HG02623 (cell line): Measurements from ENCODE around the gene MPPE1.
A peak's percentile ranks its signal among the peaks of the same experiment; 100 is the strongest.
"Not testable (repeated sequence)": the region's sequence is repeated elsewhere in the genome, so short reads cannot be mapped to it uniquely, and the experiment has no call there.

Experiments used
- ATAC-seq: cut with Tn5 transposase; IDR thresholded peaks from one replicate; pipeline ENCODE4 v1.9.1; 2021; ENCODE audit warnings: moderate library complexity; ENCODE audit not compliant: unreplicated experiment

The MPPE1 gene, protein sequence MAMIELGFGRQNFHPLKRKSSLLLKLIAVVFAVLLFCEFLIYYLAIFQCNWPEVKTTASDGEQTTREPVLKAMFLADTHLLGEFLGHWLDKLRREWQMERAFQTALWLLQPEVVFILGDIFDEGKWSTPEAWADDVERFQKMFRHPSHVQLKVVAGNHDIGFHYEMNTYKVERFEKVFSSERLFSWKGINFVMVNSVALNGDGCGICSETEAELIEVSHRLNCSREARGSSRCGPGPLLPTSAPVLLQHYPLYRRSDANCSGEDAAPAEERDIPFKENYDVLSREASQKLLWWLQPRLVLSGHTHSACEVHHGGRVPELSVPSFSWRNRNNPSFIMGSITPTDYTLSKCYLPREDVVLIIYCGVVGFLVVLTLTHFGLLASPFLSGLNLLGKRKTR

DNA sequence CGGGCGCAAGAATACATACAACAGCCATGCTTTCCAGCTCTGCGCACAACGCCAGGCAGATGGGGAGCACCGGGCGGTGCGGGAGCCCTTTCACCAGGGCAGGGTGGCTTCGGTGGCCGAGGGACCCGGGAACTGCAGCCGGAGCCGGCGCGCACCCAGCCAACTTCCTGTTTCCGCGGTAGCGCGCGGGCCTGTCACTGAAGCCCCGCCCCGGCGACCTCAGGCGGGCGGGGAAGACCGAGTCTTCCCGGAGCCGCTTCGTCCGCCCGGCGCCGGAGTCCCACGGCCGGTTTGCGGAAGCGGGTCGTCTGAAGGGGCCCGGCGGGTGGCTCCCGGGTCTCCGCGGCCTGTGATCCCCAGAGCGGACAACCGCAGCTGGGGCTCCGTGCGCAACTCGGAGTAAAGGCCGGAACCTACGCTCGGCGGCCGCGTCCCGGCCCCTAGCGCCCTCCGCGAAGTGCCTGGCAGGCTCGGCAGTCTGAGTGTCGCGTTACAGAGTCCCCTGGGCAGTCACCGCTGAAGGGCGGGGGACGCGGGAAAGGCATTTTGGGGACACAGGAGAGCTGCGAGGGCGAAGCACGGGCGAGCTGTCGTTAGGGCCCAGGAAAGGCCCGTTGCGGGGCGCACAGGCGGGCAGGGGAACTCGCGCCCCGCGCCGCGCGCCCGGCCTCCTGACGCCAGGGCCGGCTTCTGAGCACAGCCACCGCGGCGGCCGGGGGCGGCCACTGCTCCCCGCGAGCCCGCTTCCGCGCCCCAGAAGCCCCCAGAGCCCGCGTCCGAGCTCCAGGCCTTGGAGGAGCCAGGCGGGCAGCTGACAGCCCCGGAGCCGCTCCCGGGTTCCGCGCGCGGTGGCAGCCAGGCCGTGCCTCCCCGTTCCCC, at the start of gene MPPE1:
TSS of gene MPPE1 (minus strand) at position 136 of the 879 bp plus-strand sequence. CDS start 11,053 bp downstream, outside the sequence.
- ATAC-seq: peak; percentile 83

DNA sequence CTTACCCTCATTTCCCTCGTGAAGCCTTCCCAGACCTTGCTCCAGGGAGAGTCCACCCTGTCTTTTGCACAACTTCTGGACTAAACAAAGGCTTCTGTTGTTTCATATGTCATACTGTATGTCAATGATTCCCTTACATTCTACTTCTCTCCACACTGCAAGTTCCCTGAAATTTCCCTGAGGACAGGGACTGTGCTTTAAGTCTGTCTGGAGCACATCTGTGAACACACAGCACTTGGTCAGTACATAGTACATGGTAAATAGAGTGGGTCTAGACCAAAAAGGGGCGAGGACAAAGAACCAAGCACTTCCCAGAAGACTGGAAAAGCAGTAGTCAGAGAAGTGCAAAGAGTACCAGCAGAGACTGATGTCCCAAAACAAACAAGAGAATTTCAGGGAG, 49.5 kb upstream of the MPPE1 start:
- ATAC-seq: no peak

DNA sequence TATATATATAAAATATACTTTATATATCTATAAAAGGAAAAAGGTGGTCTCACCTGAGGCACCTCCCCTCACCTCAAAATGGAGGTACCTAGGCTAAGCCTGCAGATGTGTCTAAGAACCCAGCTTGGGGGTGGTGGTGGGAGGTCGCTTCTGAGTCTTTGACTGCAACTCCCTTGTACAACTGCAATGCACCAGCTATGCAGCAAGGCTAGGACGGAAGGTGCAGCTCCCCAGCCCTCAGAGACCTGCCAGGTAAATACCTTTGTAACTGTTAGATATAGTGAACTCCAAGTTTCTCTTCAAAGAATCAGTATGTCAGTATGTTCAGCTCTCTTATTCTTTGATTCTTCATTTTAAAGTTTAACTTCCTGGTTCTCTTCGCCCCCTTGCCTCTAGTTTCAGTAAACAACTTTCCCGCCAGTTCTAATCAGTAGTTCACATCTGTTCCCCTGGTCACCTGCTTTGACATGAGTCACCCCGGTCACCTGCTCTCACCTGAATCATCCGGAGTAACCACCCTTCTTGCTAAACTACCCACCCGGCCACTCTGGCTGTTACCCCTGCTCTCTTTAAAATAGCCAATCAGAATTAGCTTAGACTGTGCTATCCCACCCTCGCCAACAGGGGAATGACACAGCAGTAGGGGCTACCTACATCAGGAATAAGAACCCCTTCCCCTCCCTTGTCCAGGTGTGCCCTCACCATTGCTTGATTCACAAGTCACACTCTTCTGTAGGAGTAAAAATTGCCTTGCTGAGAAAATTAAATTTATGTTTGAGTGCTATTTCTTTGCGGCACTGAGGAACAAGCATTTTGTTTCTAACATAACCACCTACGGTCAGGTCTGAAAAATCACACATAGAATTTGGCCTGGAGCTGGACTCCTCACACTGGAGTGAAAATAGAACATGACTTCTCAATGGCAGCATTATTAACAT, 48.5 kb upstream of the MPPE1 start:
- no peak for ATAC-seq

DNA sequence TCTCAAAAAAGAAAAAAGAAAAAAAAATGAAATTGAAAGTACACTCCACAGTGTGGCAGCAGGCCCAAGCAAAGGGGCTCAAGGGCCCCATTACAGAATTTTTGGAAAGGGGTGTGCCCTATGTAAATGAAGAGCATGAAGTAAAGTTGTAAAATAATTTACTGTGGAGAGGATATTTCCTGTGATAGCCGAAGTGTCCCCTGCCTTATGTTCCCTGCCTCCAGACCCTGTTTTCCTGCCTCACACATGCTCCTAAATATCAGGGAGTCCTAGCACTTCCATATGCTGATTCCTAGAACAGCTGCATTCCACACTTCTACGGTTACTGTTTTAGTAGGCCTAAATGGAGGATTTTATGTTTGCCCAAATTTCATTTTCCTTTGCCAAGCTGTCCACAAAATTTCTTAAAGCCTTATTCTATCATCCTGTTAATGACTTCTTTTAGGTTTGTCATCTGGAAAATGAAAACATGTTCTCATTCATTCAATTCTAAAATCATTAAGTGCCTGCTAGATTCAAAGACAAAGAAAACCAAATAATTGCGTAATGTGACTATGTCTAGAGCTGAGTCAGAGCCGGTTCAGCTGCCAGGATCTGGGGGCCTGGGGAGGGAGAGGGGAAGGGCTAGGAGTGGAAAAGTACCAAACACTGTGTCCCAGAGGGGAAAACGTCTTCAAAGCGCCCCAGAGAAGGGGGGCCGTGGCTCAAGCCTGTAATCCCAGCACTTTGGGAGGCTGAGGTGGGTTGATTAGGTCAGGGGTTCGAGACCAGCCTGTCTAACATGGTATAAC, 47.3 kb upstream of the MPPE1 start:
- no peak for ATAC-seq

DNA sequence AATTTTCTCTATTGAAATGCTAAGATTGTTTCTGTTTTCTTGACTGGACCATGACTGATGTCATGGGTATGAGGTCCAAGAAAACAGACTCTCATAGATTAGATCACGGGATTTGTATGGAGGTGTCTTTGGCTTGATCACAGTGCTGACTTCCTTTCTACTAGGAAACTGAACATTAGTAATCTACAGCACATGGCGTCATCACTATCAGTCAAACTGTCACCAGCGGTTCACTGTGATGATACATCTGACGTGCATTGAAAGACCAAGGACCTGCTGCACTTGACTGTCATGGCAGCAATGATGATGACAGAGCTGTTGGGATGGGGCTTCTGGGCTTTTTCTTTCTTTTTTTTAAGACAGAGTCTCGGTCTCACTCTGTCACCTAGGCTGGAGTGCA, 45.0 kb upstream of the MPPE1 start:
- ATAC-seq: no peak

DNA sequence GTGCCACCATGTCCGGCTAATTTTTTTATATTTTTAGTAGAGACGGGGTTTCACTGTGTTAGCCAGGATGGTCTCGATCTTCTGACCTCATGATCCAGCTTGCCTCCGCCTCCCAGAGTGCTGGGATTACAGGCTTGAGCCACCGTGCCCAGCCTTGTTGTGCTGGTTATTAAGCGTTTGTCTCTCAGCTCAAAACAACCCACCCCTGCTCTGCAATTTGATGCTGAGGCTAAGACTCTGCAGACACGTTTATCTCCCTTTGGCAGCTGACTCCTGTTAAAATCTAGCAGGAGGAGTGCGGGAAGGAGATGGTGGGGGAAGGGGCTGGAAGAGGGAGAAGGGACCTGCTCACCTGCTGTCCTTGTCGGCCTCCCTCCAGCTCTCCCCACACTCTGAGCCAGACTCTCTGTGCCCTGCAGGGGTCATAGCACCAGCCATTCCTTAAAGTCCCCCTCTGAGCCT, 43.3 kb upstream of the MPPE1 start:
- no peak for ATAC-seq

DNA sequence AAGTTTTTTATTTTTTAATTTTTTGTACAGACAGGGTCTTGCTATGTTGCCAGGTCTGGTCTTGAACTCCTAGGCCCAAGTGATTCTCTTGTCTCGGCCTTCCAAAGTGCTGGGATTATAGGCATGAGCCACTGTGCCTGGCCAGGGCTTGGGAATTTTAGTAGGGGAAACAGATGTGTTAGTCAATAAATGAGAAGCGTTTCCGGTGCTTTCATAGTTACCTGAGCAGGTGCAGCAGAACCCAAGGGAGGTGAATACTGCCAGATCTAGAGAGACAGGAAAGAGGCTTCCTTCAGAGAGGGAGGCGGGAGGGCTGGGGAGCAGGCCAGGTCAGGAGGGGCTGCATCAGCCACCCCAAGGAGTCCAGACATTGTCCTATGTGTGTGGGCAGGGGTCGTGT, 42.7 kb upstream of the MPPE1 start:
- no peak for ATAC-seq

DNA sequence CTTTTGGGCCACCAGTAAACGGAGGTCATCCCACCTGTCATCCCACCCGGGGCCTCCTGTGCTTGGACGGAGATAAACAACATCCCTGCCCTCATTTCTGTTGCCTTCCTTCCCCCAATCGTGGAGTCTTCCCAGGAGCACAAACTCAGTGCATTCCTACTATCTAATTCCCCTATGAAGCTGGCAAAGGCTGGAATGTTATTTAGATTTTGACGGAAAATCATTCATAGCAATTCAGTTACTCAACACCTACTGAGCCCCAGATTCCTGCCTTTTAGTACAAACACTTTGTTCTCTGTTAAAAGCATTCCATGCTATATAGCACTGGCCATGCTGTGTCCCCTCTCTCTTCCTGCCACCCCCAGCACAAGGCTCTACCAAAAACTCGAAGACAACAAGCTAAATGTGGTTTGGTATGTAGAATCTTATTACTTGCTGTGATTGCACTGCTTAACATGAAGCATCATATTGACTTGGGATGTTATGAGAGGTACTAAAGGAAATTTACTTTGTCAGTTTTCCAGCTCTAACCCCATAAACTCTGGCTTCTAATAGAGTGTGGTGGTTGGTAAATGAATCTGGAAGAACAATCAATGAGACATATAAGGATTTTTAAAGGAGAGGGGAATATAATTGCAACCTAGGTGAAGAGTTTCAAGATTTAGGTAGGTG, 40.9 kb upstream of the MPPE1 start:
- ATAC-seq: no peak

DNA sequence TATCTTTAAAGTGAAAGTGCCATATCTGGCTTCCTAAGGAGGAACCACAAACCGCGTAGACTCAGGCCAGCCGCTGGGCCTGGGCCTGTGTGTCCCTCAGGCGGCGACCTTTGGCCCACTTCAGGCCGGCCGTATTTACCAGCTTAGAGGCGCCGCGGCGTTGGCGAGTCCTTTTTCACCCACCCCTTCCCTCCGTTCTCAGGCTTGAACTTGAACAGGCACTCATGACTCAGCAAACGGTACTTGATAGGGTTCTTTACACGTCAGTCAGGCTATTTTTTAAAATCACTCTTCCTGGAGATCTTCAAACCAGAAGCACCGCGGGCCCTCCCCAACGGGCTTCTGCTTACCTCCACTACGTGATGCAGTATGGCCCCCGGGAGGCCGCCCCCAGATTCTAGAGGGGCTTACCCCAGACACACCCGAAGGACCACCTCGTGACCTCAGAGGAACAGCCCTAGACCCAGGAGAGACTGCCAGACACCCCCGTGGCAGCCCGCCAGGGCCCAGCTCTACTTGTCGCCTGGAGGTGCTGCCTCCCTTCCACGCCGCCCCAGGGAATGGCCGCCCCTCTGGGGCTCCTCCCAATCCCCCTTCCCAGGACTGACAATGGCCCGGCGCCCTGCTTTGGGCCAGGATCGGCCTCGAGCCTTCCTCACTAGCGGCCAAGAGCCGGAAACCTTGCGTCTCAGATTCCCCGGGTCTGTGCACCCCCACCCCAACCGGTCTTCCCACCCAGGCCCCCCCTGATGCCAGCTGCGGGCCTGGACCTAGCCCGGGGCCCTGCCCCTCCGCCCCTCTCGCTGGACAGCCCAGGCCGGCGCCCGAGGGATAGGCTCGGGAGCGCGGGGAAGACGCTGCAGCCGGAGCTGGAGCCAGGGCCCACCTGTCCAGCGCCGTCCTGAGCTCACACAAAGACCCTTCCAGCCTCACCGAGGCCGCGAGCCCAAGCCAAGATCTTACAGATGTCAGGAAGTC, 39.4 kb upstream of the MPPE1 start:
- ATAC-seq: peak; percentile 85

DNA sequence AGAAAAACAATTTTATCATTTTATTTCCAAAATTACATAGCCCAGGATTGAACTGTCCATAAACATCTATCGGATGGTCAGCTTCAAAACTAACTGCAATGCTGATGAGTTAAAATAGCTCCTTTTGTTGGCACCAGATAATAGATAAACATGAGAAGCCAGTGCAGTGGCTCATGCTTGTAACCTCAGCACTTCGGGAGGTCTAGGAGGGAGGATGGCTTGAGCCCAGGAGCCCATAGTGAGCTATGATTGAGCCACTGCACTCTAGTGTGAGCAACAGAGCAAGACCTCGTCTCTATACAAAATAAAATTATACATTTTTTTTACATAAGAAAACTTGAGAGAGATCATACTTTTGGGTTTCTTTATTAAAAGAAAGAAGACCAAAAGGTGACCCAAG, 38.6 kb upstream of the MPPE1 start:
- ATAC-seq: no peak

DNA sequence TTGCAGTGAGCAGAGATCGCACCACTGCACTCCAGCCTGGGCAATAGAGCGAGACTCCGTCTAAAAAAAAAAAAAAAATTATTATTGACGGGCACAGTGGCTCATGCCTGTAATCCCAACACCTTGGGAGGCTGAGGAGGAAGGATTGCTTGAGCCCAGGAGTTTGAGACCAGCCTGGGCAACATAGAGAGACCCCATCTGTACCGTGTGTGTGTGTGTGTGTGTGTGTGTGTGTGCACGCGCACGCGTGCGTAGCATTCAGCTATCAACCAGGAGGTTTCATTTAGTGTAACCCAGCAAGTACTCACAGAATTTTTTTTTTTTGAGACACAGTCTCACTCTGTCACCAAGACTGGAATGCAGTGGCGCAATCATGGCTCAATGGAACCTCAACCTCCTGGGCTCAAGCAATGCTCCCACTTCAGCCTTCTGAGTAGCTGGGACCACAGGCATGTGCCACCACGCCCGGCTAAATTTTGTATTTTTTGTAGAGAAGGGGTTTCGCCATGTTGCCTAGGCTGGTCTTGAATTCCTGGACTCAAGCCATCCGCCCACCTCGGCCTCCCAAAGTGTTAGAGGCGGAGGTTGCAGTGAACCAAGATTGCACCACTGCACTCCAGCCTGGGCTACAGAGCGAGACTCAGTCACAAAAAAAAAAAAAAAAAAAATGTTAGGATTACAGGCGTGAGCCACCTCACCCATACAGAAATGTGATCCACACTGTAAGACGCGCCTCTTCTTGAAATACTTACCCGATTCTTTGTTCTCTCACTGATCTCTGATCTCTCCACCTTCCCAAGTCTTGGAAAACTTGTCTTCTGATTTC, 37.9 kb upstream of the MPPE1 start:
- ATAC-seq: not testable (repeated sequence)

DNA sequence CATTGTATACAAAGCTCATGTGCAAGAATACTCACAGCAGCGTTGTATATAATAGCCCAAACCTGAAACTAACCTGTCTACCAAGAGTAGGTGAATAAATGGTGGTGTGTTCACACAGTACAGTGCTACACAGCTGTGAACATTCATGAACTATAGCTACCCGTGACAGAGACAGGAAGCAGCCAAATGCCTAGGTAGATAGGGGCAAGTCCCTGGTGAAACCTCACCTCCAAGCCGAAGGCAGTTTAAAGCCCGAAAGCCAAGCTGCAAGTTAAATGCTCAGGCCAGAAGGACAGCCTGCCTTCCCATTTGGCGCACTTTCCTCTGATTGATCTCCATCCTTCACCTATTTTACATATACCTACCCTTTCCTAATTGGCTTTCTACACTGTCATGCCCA, 36.7 kb upstream of the MPPE1 start:
- ATAC-seq: no peak

DNA sequence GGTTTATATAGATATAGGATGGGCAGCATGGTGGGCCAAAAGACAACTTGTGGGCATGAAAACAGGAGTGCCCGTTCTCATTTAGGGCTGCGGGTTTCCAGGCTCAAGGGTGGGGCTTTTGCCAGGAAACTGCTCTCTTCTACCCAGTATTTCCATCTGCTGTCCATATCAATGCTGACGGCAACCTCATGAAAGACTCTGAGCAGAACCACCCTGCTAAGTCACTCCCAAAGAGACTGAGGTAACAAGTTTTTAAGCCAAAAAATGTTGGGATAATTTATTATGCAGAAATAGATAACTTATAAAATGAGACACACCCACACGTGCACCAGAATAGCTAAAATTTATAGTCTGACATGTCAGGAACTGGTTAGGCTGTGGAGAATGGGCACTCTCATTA, 36.1 kb upstream of the MPPE1 start:
- no peak for ATAC-seq

DNA sequence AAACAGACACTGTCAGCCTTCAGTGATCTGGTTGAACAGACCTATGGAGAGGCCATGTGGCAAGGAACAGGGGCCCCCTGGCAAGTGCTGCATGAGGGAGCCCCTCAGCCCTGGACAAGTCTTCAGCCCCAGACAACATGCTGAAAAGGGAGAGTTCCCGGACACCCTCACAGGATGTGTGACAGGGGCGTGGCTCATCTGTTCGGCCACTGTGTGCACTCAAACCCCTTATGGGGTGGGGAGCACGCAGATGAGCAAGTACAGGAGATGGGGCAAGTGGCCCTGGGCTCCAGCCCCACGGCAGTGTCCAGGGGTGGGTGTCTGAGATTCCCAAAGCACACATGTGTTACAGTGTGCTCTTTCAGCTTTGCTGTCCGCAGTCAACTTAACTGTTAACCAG, 35.4 kb upstream of the MPPE1 start:
- ATAC-seq: no peak

DNA sequence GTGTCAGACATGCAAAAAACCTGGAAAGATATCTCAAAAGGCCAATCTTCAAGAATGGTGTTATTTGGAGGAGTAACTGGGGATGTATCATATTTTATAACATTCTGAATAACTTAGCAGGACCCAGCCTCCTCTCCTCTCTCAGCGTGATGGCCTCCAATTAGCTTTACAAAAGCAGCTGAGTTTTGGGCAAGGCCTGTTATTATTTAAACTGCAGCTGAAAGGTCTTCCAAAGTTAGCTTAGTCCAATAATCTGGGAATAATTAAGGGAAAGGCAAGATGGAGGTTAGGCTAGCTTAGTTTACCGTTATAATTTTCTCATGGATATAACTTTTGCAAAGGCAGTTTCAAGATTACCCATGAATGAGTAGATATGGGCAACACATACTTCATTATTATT, 32.8 kb upstream of the MPPE1 start:
- no peak for ATAC-seq

DNA sequence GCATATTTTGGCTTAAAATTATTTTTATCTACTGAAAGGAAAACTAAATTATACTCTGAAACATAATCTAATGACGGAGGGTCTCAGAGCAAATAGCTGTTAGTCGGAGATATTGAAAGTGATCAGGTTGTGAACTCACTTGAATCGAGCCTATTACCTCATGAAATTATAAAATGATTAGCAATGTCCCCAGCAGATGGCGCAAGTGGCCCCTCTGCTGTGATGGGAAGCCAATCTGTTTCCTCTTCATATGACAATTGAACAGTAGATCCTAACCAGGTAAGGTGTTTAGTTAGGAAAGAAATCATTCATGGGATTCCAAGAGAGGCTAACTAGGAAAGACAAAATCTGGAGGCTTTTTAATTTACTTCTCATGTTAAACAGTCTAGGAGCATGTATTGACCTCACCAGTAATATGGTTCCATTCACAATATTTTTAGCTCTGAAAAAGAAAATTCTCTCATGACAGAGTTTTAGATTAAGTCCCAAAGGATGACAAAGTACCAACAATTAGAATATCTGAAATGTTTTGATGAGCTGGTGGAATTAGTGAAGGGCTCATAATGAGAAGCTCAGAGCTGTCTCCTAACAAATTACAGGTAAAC, 29.9 kb upstream of the MPPE1 start:
- no peak for ATAC-seq

DNA sequence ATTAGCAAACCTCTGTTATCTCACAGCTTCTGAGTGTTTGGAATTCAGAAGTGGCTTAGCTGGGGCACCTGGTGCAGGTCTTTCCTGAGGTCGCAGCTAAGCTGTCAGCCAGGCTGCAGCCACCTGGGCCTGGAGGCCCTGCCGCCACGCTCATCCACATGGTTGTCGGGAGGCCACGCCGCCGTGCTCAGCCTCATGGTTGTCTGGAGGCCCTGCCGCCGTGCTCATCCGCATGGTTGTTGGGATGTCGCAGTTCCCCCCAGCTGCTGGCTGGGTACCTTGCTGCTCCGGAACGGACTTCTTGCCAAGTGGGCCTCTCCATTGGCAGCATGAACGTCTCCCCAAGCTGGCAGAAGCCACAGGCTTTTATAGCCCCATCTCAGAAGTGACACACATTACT, 24.3 kb upstream of the MPPE1 start:
- no peak for ATAC-seq
